Heart right ventricle (tissue), 16 donors: ENCODE data around the gene SHROOM2. TPM values are rescaled to one million over a fixed set of nuclear protein-coding genes. Genes with fewer than 3 reads are reported as not detected.

Experiments used
- ATAC-seq, 8 donors: fragments of 200-7000 bp; cut with Tn5 transposase; one replicate each; pipeline ENCODE4 v1.9.1; 2020; ENCODE audit warnings: mild to moderate bottlenecking in 8 of 8, moderate library complexity in 8 of 8, moderate number of reproducible peaks in 1 of 8
- DNase-seq, 2 donors: peaks; one replicate each; pipeline ENCODE4 v3.0.0-alpha.2; 2020
- H3K27ac ChIP-seq, 10 donors: fragments of 200-600 bp; sonication (generic) in 2 of 10; one replicate each; pipeline versions ENCODE4 v1.5.0 to v1.8.0; 2020 to 2022; ENCODE audit warnings: mild to moderate bottlenecking in 3 of 10
- H3K27me3 ChIP-seq, 7 donors: fragments of 200-600 bp; one replicate each; pipeline ENCODE4 v1.8.0; 2021 to 2022; ENCODE audit warnings: mild to moderate bottlenecking in 2 of 7
- H3K36me3 ChIP-seq, 9 donors: fragments of 200-600 bp; sonication (generic) in 1 of 9; one replicate each; pipeline versions ENCODE4 v1.5.0 to v1.8.0; 2020 to 2022; ENCODE audit warnings: mild to moderate bottlenecking in 2 of 9
- H3K4me1 ChIP-seq, 9 donors: fragments of 200-600 bp; sonication (generic) in 1 of 9; one replicate each; pipeline versions ENCODE4 v1.5.0 to v1.8.0; 2020 to 2022; ENCODE audit warnings: mild to moderate bottlenecking in 4 of 9
- H3K4me3 ChIP-seq, 10 donors: fragments of 200-600 bp; sonication (generic) in 2 of 10; one replicate each; pipeline versions ENCODE4 v1.5.0 to v1.8.0; 2020 to 2022; ENCODE audit warnings: mild to moderate bottlenecking in 7 of 10, moderate library complexity in 2 of 10
- H3K9me3 ChIP-seq, 11 donors: fragments of 200-600 bp in 10 of 11; sonication (generic) in 2 of 11; one replicate each; pipeline versions ENCODE4 v1.5.0 to v1.8.0; 2013 to 2022; ENCODE audit warnings: mild to moderate bottlenecking in 2 of 11, control low read depth in 1 of 11, moderate library complexity in 1 of 11
- CTCF ChIP-seq, 9 donors: fragments of 200-600 bp; sonication (generic) in 2 of 9; IDR thresholded peaks; one replicate each; pipeline versions ENCODE4 v1.5.0 to v1.8.0; 2021 to 2022; ENCODE audit warnings: antibody characterized with exemption in 9 of 9, mild to moderate bottlenecking in 5 of 9, moderate library complexity in 1 of 9
- WGBS, 2 donors: extraction: QIAGEN DNeasy Blood & Tissue Kit; methylation state at CpG; one replicate each; pipeline ENCODE4 v1.1.7; 2013; ENCODE audit warnings: inconsistent platforms in 1 of 2; 5-methylcytosine and 5-hydroxymethylcytosine counted together
- intact Hi-C, 10 donors: fragments of 100-400 bp; cut with DNase I; formaldehyde crosslinking; loops; one replicate each; pipeline versions ENCODE4 v1.11.1 to v1.14.2; 2022
- polyA plus RNA-seq, 2 donors: library from polyadenylated mRNA; stranded (reverse); fragments of 200-250 nt; gene quantifications; one replicate each; pipeline ENCODE4 v1.2.3, GENCODE V29; 2013
- total RNA-seq, 10 donors: library from RNA; stranded (reverse); fragmentation: NEBNext Ultra II Directional in 3 of 10; extraction: Animal tissue kit (Norgen Biotek cat#: 25700) in 3 of 10; gene quantifications; one replicate each; pipeline versions ENCODE4 v1.2.1 to v1.2.4, GENCODE V29; 2021 to 2023
- donor health status: Arrhythmogenic right ventricular cardiomyopathy.
- donor health status: ischemic (EF 13 %, LVEDD 7.1; RV severe dilation, severe dysfunction).
- donor health status: healthy with polysubstance abuse.
- donor health status: DM: no; HTN: yes; CAD: no.
- donor health status: DM: no; HTN: no; CAD: no.
- donor health status: ischemic (EF 25% LVEDD 6.9; RV normal size, moderate dysfunction).
- donor health status: ischemic (EF 25% LVEDD 5.7; RV mildly dilated, moderate dysfunction).
- donor health status: healthy.
- donor health status: DM: yes; HTN: yes; CAD: no.
- donor health status: Ischemic cardiomyopathy.
- donor health status: ischemic (EF 35%, LVEDD 5.7; RV mildly dilated, moderate dysfunction).
- donor health status: nonischemic (EF 11% LVEDD 7.7; RV severe dilation, severe dysfunction).
- donor health status: DM: yes; HTN: yes; CAD: no.
- donor health status: PGD.
- donor health status: ischemic (EF 29% LVEDD 5.4; RV normal size, mild dysfunction).
- donor health status: nonischemic (EF 23%, LVEDD 6.1; RV moderate dilation, normal function).

The SHROOM2 gene
- total and polyA plus RNA-seq, 12 donors: 0.13 to 1.7 (median 0.44) TPM

- ATAC-seq (no peak), DNase-seq (no peak)
- Histone ChIP-seq H3K27ac (no peak overlapping the region), H3K27me3 (peaks cover 0 to 46% (median 0%) of the 10 kb centered on the region in 7 donors), H3K4me1 (no peaks in the 10 kb centered on the region), H3K4me3 (no peak overlapping the region), H3K36me3 (no peaks in the 10 kb centered on the region), H3K9me3 (no peaks in the 10 kb centered on the region)
- WGBS, 2 donors: 84 to 90% methylated on average over 8 of the region's 8 CpGs
- no peak for TF ChIP-seq CTCF (IDR thresholded peaks at IDR 0.05)
- intact Hi-C loops: no loop called here
These were observed 10.3 kb upstream of the SHROOM2 start for GRCh38 chrX:9775930-9776329.

GRCh38 chrX:9781941-9782340 lies 4.3 kb upstream of the SHROOM2 start:
- peaks cover 0 to 50% (median 0%) of the 10 kb centered on the region in 7 donors for H3K27me3 ChIP-seq
- no peaks in the 10 kb centered on the region for H3K4me1 ChIP-seq
- H3K9me3 ChIP-seq: no peaks in the 10 kb centered on the region
- intact Hi-C loops: no loop called here
- WGBS, 2 donors: 91 to 92% methylated on average over 7 of the region's 7 CpGs
- no peak for ATAC-seq
- no peak overlapping the region for H3K27ac ChIP-seq
- DNase-seq: no peak
- no peaks in the 10 kb centered on the region for H3K36me3 ChIP-seq
- TF ChIP-seq CTCF (IDR thresholded peaks at IDR 0.05): no peak
- no peak overlapping the region for H3K4me3 ChIP-seq

GRCh38 chrX:9784332-9784731 lies 1.9 kb upstream of the SHROOM2 start:
- H3K4me1 ChIP-seq: no peaks in the 10 kb centered on the region
- H3K27ac ChIP-seq: no peak overlapping the region
- H3K27me3 ChIP-seq: peaks cover 0 to 68% (median 0%) of the 10 kb centered on the region in 7 donors
- DNase-seq: no peak
- H3K4me3 ChIP-seq: no peak overlapping the region
- no peaks in the 10 kb centered on the region for H3K36me3 ChIP-seq
- H3K9me3 ChIP-seq: no peaks in the 10 kb centered on the region
- ATAC-seq: no peak
- no peak for TF ChIP-seq CTCF (IDR thresholded peaks at IDR 0.05)
- WGBS, 2 donors: 95 to 99% methylated on average over 8 of the region's 8 CpGs
- intact Hi-C loops: no loop called here

GRCh38 chrX:9785254-9785943 lies 830 bp upstream of the SHROOM2 start:
- DNase-seq (no peak), ATAC-seq (peak in 1 of 8 donors; percentile 13)
- H3K9me3 ChIP-seq: no peaks in the 10 kb centered on the region
- no peak overlapping the region for H3K27ac ChIP-seq
- intact Hi-C loops: no loop called here
- H3K4me3 ChIP-seq: peak overlapping the region in 9 of 10 donors; percentile 10 to 57 (median 49)
- 13 to 22% methylated on average over 19 to 55 of the region's 58 CpGs for WGBS, 2 donors
- H3K36me3 ChIP-seq: no peaks in the 10 kb centered on the region
- H3K4me1 ChIP-seq: no peaks in the 10 kb centered on the region
- no peak for TF ChIP-seq CTCF (IDR thresholded peaks at IDR 0.05)
- peaks cover 0 to 79% (median 0%) of the 10 kb centered on the region in 7 donors for H3K27me3 ChIP-seq
